ENCODE data around the gene AIFM1. TPM values are rescaled to one million over a fixed set of nuclear protein-coding genes. Genes with fewer than 3 reads are reported as not detected.

Gene AIFM1
- total RNA-seq, 1 donor from 2014 or later, result 48.5 TPM

DNA sequence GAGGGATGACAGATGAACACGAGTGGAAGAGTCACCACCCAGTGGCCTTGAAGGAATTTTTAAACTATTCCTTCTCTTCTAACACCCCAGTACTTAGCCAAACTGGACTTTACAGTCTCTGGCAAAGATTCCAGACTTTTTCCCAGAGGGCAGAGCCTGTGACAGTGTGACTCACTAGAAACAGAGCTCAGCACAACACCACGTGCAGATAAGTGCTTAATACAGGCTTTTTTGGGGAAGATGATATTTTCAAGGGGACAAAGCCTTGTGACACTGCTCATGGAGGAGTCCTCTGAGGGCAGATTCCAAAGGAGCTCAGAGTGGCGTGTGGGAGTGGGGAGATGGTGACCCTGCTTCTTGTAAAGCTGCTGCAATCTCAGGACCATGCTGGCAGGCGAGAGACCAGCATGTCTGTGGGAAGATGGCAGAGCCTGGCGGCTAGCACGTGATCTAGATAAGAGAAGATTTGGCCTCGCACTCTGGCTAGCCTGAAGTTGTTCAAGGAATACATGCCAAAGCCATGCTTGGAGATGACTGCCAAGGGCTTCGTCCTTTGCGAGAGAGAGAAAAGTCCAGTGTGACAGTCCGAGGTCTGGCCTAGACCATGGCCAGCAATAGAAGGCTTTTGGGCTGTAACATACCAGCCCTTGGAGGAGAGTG is 8.5 kb upstream of the AIFM1 start:
- Mint-ChIP-seq H3K4me1 (ENCODE audit: unreplicated experiment) (peaks cover 10% of the 10 kb centered on the region), H3K36me3 (no peaks in the 10 kb centered on the region), H3K4me3 (no peak overlapping the region), H3K9me3 (no peaks in the 10 kb centered on the region), H3K27ac (no peak overlapping the region), H3K27me3 (peaks cover 12% of the 10 kb centered on the region)
- DNase-seq (ENCODE audit: extremely low spot score, unreplicated experiment), result no peak
- TF ChIP-seq, protein P1, sequence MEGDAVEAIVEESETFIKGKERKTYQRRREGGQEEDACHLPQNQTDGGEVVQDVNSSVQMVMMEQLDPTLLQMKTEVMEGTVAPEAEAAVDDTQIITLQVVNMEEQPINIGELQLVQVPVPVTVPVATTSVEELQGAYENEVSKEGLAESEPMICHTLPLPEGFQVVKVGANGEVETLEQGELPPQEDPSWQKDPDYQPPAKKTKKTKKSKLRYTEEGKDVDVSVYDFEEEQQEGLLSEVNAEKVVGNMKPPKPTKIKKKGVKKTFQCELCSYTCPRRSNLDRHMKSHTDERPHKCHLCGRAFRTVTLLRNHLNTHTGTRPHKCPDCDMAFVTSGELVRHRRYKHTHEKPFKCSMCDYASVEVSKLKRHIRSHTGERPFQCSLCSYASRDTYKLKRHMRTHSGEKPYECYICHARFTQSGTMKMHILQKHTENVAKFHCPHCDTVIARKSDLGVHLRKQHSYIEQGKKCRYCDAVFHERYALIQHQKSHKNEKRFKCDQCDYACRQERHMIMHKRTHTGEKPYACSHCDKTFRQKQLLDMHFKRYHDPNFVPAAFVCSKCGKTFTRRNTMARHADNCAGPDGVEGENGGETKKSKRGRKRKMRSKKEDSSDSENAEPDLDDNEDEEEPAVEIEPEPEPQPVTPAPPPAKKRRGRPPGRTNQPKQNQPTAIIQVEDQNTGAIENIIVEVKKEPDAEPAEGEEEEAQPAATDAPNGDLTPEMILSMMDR (conservative IDR thresholded peaks at IDR 0.05), result no peak

DNA sequence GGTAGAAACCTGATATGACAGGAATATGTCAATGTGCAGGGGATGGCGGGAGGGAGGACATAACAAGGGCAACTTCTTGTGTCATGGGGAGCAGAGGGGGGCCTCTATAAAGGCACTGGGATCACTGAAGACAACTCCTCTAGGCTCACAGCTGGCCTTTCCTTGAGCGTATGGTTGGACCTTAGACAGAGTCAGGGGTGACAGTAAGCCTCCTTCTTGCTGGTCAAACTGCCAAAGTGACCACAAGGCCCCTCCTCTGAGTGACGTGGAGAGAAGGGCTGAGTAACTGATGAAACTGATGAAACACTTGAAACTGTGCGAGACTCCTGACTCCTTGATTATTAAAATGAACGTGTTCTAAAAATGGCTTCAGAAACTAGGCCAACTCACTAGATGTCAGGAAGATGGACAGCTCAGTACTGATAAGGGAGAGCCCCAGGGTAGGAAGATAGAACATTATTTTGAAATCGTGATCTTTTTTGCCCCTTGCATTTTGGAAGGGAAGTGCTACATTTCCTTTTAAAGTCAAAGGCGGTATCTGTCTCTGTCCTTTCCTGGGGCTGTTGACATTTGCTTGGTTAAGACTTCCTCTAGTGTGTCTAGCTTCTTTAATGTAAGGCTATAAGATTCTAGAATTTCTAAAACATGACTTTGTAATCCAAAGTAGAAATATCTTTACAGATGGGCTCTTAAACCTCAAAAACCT is 7.7 kb upstream of the AIFM1 start:
- Mint-ChIP-seq H3K27ac (peak overlapping the region; percentile 72), H3K4me1 (ENCODE audit: unreplicated experiment) (peaks cover 10% of the 10 kb centered on the region), H3K36me3 (no peaks in the 10 kb centered on the region), H3K4me3 (peak overlapping the region; percentile 83), H3K27me3 (peaks cover 12% of the 10 kb centered on the region), H3K9me3 (no peaks in the 10 kb centered on the region)
- TF ChIP-seq, protein P1 (conservative IDR thresholded peaks at IDR 0.05), result no peak
- no peak for DNase-seq (ENCODE audit: extremely low spot score, unreplicated experiment)

DNA sequence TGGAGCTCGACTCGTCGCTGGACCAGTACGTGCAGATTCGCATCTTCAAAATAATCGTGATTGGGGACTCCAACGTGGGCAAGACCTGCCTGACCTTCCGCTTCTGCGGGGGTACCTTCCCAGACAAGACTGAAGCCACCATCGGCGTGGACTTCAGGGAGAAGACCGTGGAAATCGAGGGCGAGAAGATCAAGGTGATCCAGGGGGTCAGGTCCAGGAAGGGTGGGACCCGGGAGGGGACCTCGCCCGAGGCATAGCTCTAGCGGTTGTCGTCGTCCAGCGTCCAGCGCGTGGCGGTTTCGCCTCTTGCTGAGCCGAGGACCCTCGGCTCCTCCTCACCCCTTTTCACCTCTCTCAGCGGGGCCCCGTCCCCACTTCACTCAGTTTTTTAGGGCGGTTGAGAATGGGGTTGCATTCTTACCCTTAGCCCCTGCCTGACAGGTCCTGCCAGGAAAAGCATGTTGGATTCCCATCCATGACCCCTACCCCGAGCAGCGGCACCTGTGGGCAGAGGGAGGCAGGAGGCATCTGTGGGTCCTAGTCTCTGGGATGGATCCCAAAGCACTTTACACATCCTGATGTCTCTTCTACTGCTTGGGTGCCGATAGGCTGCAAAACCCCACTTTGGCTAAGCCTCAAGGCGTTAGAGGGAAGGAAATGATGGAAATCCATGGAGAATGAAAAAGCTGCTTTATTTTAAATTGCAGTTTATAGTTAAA is 6.6 kb upstream of the AIFM1 start:
- Mint-ChIP-seq H3K27me3 (peaks cover 12% of the 10 kb centered on the region), H3K4me3 (peak overlapping the region; percentile 83), H3K9me3 (no peaks in the 10 kb centered on the region), H3K27ac (no peak overlapping the region), H3K4me1 (ENCODE audit: unreplicated experiment) (peaks cover 10% of the 10 kb centered on the region), H3K36me3 (no peaks in the 10 kb centered on the region)
- DNase-seq (ENCODE audit: extremely low spot score, unreplicated experiment), result no peak
- TF ChIP-seq, protein P1 (conservative IDR thresholded peaks at IDR 0.05), result no peak

DNA sequence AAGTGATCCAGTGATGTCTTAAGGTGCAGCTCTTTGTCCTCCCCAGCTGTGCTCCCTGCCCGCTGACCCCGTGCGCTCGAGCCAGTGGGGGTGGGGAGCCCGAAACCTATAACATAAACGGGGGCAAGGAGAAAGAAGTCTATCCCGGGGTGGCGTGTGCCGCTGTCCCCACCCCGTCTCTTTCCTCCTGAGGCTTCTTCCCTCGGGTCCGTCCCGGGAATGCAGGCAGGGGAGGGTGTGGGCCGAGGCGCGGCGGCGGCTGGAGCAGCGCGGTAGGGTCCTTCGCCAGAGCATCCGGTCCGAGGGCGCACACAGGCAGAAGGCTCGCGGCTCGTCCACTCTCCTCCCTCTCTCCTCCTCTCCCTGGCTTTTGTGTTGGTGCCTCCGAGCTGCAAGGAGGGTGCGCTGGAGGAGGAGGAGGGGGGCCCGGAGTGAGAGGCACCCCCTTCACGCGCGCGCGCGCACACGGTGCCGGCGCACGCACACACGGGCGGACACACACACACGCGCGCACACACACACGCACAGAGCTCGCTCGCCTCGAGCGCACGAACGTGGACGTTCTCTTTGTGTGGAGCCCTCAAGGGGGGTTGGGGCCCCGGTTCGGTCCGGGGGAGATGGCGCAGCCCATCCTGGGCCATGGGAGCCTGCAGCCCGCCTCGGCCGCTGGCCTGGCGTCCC is 5.9 kb upstream of the AIFM1 start, which contains the start of gene RAB33A:
Gene RAB33A, plus strand, starts transcription at position 517 of the 681 bp plus-strand sequence. Its CDS starts 101 bp downstream, at position 618.
- H3K9me3 Mint-ChIP-seq, result no peaks in the 10 kb centered on the region
- peaks cover 8% of the 10 kb centered on the region for H3K4me1 Mint-ChIP-seq (ENCODE audit: unreplicated experiment)
- no peaks in the 10 kb centered on the region for H3K36me3 Mint-ChIP-seq
- H3K27ac Mint-ChIP-seq, result no peak within 1 kb of the TSS
- DNase-seq (ENCODE audit: extremely low spot score, unreplicated experiment), result no peak
- TF ChIP-seq, protein P1 (conservative IDR thresholded peaks at IDR 0.05), result no peak
- H3K27me3 Mint-ChIP-seq, result peaks cover 12% of the 10 kb centered on the region
- H3K4me3 Mint-ChIP-seq, result peak within 1 kb of the TSS; percentile 83

DNA sequence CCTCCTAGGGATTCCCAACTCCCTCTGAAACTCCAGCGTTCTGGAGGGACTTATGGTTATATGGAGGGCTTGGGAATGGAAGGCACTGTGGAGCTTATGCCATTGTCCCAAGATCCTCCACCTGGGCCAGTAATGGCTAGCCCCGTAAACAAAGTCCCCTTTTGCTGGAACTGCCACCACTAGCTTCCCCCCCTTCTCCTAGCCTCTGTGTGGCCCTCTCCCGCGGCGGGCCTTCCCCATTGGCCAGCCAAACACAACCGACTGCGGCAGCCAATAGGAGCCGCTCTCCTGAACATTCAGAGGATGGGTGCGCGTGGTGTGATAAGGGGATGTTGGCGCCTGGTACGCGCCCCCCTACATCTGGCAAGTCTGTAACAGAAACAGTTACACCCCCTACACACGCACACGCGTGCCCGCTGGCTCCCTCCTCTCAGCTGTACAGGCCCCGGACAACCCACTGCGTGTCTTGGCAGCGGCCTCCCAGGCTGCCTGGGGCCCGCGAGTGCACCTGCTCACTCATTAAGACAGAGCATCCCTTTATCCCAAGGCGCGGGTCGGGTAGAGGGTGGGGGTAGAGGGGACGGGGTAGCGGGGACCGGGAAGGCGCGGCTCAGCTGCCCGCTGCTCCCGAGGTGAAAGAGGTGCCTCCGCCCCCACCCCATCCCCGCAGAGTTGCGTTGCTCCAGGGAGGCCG is 5.3 kb upstream of the AIFM1 start:
- no peaks in the 10 kb centered on the region for H3K36me3 Mint-ChIP-seq
- no peaks in the 10 kb centered on the region for H3K9me3 Mint-ChIP-seq
- TF ChIP-seq, protein P1 (conservative IDR thresholded peaks at IDR 0.05), result no peak
- H3K4me1 Mint-ChIP-seq (ENCODE audit: unreplicated experiment), result peaks cover 6% of the 10 kb centered on the region
- DNase-seq (ENCODE audit: extremely low spot score, unreplicated experiment), result no peak
- peaks cover 12% of the 10 kb centered on the region for H3K27me3 Mint-ChIP-seq
- no peak overlapping the region for H3K27ac Mint-ChIP-seq
- H3K4me3 Mint-ChIP-seq, result peak overlapping the region; percentile 83
